GM23338 (cell line): ENCODE results near the gene FAM25A. TPM values are rescaled to one million over a fixed set of nuclear protein-coding genes. Genes with fewer than 3 reads are reported as not detected.

ENCODE experiments used
- ATAC-seq: fragments of 200-7000 bp; cut with Tn5 transposase; 3 replicates; pipeline ENCODE4 v1.9.1; 2020
- DNase-seq: peaks from one replicate; pipeline ENCODE4 v3.0.0-alpha.2; 2015; ENCODE audit warnings: low spot score
- H2AFZ ChIP-seq: fragments of 200-600 bp; sonication (generic); 2 replicates; pipeline ENCODE4 v1.8.0; 2016; ENCODE audit warnings: antibody characterized with exemption, mild to moderate bottlenecking, moderate library complexity
- H3F3A ChIP-seq: fragments of 200-600 bp; sonication (generic); replicated peaks from 2 replicates; pipeline ENCODE4 v1.8.0; 2017; ENCODE audit warnings: antibody characterized with exemption, mixed run types, low read depth
- H3K27ac ChIP-seq: fragments of 200-600 bp; sonication (generic); 2 replicates; pipeline ENCODE4 v1.6.1; 2016; ENCODE audit warnings: low read depth
- H3K27me3 ChIP-seq: fragments of 200-600 bp; sonication (generic); 2 replicates; pipeline ENCODE4 v1.8.0; 2016; ENCODE audit warnings: mild to moderate bottlenecking, mixed run types, moderate library complexity; ENCODE audit not compliant: insufficient read depth
- H3K36me3 ChIP-seq: fragments of 200-600 bp; sonication (generic); 2 replicates; pipeline ENCODE4 v1.8.0; 2016; ENCODE audit warnings: mild to moderate bottlenecking; ENCODE audit not compliant: insufficient read depth
- H3K4me1 ChIP-seq: fragments of 200-600 bp; sonication (generic); 2 replicates; pipeline ENCODE4 v1.8.0; 2016; ENCODE audit warnings: mild to moderate bottlenecking, moderate library complexity; ENCODE audit not compliant: insufficient read depth
- H3K4me2 ChIP-seq: fragments of 200-600 bp; sonication (generic); 2 replicates; pipeline ENCODE4 v1.7.1; 2017; ENCODE audit warnings: mixed run types
- H3K4me3 ChIP-seq: fragments of 200-600 bp; sonication (generic); 2 replicates; pipeline ENCODE4 v1.6.1; 2016; ENCODE audit warnings: mixed run types
- H3K79me2 ChIP-seq: fragments of 200-600 bp; sonication (generic); replicated peaks from 2 replicates; pipeline ENCODE4 v1.8.0; 2017; ENCODE audit warnings: mild to moderate bottlenecking; ENCODE audit not compliant: insufficient read depth
- H3K9me2 ChIP-seq: fragments of 200-600 bp; sonication (generic); 2 replicates; pipeline ENCODE4 v1.8.0; 2017; ENCODE audit not compliant: insufficient read depth
- H4K20me1 ChIP-seq: fragments of 200-600 bp; sonication (generic); replicated peaks from 2 replicates; pipeline ENCODE4 v1.8.0; 2017; ENCODE audit warnings: mild to moderate bottlenecking; ENCODE audit not compliant: insufficient read depth
- H3K27ac Mint-ChIP-seq: 2 replicates; pipeline ENCODE4 v1.8.0; 2020; ENCODE audit warnings: inconsistent platforms, mild to moderate bottlenecking, moderate library complexity, mixed read lengths
- H3K27me3 Mint-ChIP-seq: 3 replicates; pipeline ENCODE4 v1.8.0; 2022; ENCODE audit warnings: low read depth, mild to moderate bottlenecking, moderate library complexity, mixed read lengths, inconsistent platforms; ENCODE audit not compliant: insufficient read depth, poor library complexity
- H3K36me3 Mint-ChIP-seq: 3 replicates; pipeline ENCODE4 v1.8.0; 2021; ENCODE audit warnings: low read depth, mild to moderate bottlenecking, inconsistent platforms, moderate library complexity, mixed read lengths
- H3K4me1 Mint-ChIP-seq: 3 replicates; pipeline ENCODE4 v1.8.0; 2020; ENCODE audit warnings: mild to moderate bottlenecking, inconsistent platforms, mixed read lengths
- H3K4me3 Mint-ChIP-seq: 3 replicates; pipeline ENCODE4 v1.8.0; 2021; ENCODE audit warnings: moderate library complexity, mild to moderate bottlenecking, inconsistent platforms, mixed read lengths
- H3K9me3 Mint-ChIP-seq: 3 replicates; pipeline ENCODE4 v1.8.0; 2020; ENCODE audit warnings: moderate library complexity, mild to moderate bottlenecking, inconsistent platforms, mixed read lengths
- CREB1 ChIP-seq: fragments of 250-450 bp; sonication (Bioruptor Pico); IDR thresholded peaks from 2 replicates; pipeline ENCODE4 v1.5.0; 2020; ENCODE audit warnings: low read depth, mild to moderate bottlenecking, moderate library complexity
- EZH2 ChIP-seq: fragments of 200-600 bp; sonication (generic); IDR thresholded peaks from one replicate; pipeline ENCODE4 v1.8.0; 2017; ENCODE audit warnings: antibody characterized with exemption, mild to moderate bottlenecking, low read depth; ENCODE audit not compliant: unreplicated experiment
- EZH2phosphoT487 ChIP-seq: fragments of 200-600 bp; sonication (generic); IDR thresholded peaks from one replicate; pipeline ENCODE4 v1.8.1; 2018; ENCODE audit warnings: antibody characterized with exemption; ENCODE audit not compliant: unreplicated experiment
- JUNB ChIP-seq: IDR thresholded peaks from one replicate; pipeline ENCODE4 v1.6.1; 2016; ENCODE audit warnings: antibody characterized with exemption; ENCODE audit not compliant: unreplicated experiment
- NANOG ChIP-seq: IDR thresholded peaks from 2 replicates; pipeline ENCODE4 v1.6.1; 2016; ENCODE audit warnings: antibody characterized with exemption, borderline replicate concordance
- POLR2AphosphoS5 ChIP-seq: IDR thresholded peaks from 2 replicates; pipeline ENCODE4 v1.6.1; 2016; ENCODE audit warnings: antibody characterized with exemption, low read depth
- STAT1 ChIP-seq: IDR thresholded peaks from one replicate; pipeline ENCODE4 v1.6.1; 2016; ENCODE audit warnings: antibody characterized with exemption; ENCODE audit not compliant: unreplicated experiment
- ZNF114 ChIP-seq: fragments of 250-450 bp; sonication (Bioruptor Pico); IDR thresholded peaks from 2 replicates; pipeline ENCODE4 v1.5.0; 2020; ENCODE audit warnings: mild to moderate bottlenecking, moderate library complexity
- ZNF331 ChIP-seq: fragments of 250-450 bp; sonication (Bioruptor Pico); IDR thresholded peaks from 2 replicates; pipeline ENCODE4 v1.5.0; 2020; ENCODE audit warnings: low read depth, mild to moderate bottlenecking, moderate library complexity
- polyA plus RNA-seq: library from polyadenylated mRNA; unstranded; fragments of >200 nt; fragmentation: Nextera tagmentation; extraction: Ambion mirVana; gene quantifications from 2 replicates; pipeline ENCODE4 v1.2.1, GENCODE V29; 2016
- total RNA-seq: library from RNA; depleted of rRNA; stranded (reverse); fragments of >200 nt; shearing (Covaris generic); gene quantifications from 2 replicates; pipeline ENCODE4 v1.2.3, GENCODE V29; 2014
- TF ChIP-seq, protein P1 (sequence below): IDR thresholded peaks from 2 replicates; pipeline ENCODE4 v1.6.1; 2016; ENCODE audit warnings: antibody characterized with exemption
- TF ChIP-seq, protein P2 (sequence below): IDR thresholded peaks from one replicate; pipeline ENCODE4 v1.6.1; 2018; ENCODE audit warnings: antibody characterized with exemption; ENCODE audit not compliant: unreplicated experiment
- TF ChIP-seq, protein P3 (sequence below): fragments of 250-450 bp; sonication (Bioruptor Pico); IDR thresholded peaks from 2 replicates; pipeline ENCODE4 v1.5.0; 2020; ENCODE audit warnings: mild to moderate bottlenecking, moderate library complexity
- TF ChIP-seq, protein P4 (sequence below), 2 experiments: fragments of 200-600 bp in 1 of 2; sonication (generic) in 1 of 2; conservative IDR thresholded peaks; 2 replicates each; pipeline versions ENCODE4 v1.5.1 to v1.6.1; 2016 to 2017; ENCODE audit warnings: antibody characterized with exemption in 2 of 2, low read depth in 2 of 2, mild to moderate bottlenecking in 2 of 2, moderate library complexity in 1 of 2

FAM25A gene
- total and polyA plus RNA-seq, 2 experiments from 2014 or later: not detected

- Mint-ChIP-seq H3K27ac (no peak overlapping the region), H3K4me1 (peaks cover 18% of the 10 kb centered on the region), H3K4me3 (no peak overlapping the region), H3K27me3 (peaks cover 2% of the 10 kb centered on the region), H3K9me3 (no peaks in the 10 kb centered on the region), H3K36me3 (no peaks in the 10 kb centered on the region)
- TF ChIP-seq EZH2phosphoT487 (no peak), POLR2AphosphoS5 (no peak), JUNB (no peak), ZNF331 (CRISPR knock-in tag) (no peak), EZH2 (no peak), STAT1 (no peak), NANOG (no peak), ZNF114 (CRISPR knock-in tag) (no peak), CREB1 (CRISPR knock-in tag) (no peak)
- TF ChIP-seq, protein P1, sequence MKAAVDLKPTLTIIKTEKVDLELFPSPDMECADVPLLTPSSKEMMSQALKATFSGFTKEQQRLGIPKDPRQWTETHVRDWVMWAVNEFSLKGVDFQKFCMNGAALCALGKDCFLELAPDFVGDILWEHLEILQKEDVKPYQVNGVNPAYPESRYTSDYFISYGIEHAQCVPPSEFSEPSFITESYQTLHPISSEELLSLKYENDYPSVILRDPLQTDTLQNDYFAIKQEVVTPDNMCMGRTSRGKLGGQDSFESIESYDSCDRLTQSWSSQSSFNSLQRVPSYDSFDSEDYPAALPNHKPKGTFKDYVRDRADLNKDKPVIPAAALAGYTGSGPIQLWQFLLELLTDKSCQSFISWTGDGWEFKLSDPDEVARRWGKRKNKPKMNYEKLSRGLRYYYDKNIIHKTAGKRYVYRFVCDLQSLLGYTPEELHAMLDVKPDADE: no peak
- TF ChIP-seq, protein P2, sequence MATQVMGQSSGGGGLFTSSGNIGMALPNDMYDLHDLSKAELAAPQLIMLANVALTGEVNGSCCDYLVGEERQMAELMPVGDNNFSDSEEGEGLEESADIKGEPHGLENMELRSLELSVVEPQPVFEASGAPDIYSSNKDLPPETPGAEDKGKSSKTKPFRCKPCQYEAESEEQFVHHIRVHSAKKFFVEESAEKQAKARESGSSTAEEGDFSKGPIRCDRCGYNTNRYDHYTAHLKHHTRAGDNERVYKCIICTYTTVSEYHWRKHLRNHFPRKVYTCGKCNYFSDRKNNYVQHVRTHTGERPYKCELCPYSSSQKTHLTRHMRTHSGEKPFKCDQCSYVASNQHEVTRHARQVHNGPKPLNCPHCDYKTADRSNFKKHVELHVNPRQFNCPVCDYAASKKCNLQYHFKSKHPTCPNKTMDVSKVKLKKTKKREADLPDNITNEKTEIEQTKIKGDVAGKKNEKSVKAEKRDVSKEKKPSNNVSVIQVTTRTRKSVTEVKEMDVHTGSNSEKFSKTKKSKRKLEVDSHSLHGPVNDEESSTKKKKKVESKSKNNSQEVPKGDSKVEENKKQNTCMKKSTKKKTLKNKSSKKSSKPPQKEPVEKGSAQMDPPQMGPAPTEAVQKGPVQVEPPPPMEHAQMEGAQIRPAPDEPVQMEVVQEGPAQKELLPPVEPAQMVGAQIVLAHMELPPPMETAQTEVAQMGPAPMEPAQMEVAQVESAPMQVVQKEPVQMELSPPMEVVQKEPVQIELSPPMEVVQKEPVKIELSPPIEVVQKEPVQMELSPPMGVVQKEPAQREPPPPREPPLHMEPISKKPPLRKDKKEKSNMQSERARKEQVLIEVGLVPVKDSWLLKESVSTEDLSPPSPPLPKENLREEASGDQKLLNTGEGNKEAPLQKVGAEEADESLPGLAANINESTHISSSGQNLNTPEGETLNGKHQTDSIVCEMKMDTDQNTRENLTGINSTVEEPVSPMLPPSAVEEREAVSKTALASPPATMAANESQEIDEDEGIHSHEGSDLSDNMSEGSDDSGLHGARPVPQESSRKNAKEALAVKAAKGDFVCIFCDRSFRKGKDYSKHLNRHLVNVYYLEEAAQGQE: no peak
- TF ChIP-seq, protein P3, sequence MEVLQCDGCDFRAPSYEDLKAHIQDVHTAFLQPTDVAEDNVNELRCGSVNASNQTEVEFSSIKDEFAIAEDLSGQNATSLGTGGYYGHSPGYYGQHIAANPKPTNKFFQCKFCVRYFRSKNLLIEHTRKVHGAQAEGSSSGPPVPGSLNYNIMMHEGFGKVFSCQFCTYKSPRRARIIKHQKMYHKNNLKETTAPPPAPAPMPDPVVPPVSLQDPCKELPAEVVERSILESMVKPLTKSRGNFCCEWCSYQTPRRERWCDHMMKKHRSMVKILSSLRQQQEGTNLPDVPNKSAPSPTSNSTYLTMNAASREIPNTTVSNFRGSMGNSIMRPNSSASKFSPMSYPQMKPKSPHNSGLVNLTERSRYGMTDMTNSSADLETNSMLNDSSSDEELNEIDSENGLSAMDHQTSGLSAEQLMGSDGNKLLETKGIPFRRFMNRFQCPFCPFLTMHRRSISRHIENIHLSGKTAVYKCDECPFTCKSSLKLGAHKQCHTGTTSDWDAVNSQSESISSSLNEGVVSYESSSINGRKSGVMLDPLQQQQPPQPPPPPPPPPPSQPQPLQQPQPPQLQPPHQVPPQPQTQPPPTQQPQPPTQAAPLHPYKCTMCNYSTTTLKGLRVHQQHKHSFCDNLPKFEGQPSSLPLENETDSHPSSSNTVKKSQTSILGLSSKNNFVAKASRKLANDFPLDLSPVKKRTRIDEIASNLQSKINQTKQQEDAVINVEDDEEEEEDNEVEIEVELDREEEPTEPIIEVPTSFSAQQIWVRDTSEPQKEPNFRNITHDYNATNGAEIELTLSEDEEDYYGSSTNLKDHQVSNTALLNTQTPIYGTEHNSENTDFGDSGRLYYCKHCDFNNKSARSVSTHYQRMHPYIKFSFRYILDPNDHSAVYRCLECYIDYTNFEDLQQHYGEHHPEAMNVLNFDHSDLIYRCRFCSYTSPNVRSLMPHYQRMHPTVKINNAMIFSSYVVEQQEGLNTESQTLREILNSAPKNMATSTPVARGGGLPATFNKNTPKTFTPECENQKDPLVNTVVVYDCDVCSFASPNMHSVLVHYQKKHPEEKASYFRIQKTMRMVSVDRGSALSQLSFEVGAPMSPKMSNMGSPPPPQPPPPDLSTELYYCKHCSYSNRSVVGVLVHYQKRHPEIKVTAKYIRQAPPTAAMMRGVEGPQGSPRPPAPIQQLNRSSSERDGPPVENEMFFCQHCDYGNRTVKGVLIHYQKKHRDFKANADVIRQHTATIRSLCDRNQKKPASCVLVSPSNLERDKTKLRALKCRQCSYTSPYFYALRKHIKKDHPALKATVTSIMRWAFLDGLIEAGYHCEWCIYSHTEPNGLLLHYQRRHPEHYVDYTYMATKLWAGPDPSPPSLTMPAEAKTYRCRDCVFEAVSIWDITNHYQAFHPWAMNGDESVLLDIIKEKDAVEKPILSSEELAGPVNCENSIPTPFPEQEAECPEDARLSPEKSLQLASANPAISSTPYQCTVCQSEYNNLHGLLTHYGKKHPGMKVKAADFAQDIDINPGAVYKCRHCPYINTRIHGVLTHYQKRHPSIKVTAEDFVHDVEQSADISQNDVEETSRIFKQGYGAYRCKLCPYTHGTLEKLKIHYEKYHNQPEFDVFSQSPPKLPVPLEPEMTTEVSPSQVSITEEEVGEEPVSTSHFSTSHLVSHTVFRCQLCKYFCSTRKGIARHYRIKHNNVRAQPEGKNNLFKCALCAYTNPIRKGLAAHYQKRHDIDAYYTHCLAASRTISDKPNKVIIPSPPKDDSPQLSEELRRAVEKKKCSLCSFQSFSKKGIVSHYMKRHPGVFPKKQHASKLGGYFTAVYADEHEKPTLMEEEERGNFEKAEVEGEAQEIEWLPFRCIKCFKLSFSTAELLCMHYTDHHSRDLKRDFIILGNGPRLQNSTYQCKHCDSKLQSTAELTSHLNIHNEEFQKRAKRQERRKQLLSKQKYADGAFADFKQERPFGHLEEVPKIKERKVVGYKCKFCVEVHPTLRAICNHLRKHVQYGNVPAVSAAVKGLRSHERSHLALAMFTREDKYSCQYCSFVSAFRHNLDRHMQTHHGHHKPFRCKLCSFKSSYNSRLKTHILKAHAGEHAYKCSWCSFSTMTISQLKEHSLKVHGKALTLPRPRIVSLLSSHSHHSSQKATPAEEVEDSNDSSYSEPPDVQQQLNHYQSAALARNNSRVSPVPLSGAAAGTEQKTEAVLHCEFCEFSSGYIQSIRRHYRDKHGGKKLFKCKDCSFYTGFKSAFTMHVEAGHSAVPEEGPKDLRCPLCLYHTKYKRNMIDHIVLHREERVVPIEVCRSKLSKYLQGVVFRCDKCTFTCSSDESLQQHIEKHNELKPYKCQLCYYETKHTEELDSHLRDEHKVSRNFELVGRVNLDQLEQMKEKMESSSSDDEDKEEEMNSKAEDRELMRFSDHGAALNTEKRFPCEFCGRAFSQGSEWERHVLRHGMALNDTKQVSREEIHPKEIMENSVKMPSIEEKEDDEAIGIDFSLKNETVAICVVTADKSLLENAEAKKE (CRISPR knock-in tag): no peak
- TF ChIP-seq, protein P4, sequence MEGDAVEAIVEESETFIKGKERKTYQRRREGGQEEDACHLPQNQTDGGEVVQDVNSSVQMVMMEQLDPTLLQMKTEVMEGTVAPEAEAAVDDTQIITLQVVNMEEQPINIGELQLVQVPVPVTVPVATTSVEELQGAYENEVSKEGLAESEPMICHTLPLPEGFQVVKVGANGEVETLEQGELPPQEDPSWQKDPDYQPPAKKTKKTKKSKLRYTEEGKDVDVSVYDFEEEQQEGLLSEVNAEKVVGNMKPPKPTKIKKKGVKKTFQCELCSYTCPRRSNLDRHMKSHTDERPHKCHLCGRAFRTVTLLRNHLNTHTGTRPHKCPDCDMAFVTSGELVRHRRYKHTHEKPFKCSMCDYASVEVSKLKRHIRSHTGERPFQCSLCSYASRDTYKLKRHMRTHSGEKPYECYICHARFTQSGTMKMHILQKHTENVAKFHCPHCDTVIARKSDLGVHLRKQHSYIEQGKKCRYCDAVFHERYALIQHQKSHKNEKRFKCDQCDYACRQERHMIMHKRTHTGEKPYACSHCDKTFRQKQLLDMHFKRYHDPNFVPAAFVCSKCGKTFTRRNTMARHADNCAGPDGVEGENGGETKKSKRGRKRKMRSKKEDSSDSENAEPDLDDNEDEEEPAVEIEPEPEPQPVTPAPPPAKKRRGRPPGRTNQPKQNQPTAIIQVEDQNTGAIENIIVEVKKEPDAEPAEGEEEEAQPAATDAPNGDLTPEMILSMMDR (conservative IDR thresholded peaks at IDR 0.05; ENCODE audit: low read depth in 2 of 2): no peak
- Histone ChIP-seq H3K27me3 (no peaks in the 10 kb centered on the region), H3K79me2 (no peaks in the 10 kb centered on the region), H3F3A (no peaks in the 10 kb centered on the region), H3K4me1 (0 out of 2 replicates have a peak, but pooled peaks cover 11% of the 10 kb centered on the region), H4K20me1 (no peaks in the 10 kb centered on the region), H3K9me2 (no peaks in the 10 kb centered on the region), H2AFZ (no peak overlapping the region), H3K4me2 (no peak overlapping the region), H3K27ac (no peak overlapping the region), H3K4me3 (no peak overlapping the region), H3K36me3 (no peaks in the 10 kb centered on the region)
- DNase-seq (no peak), ATAC-seq (no peak)
Measured at GRCh38 chr10:86981716-86982115, 38.4 kb upstream of the FAM25A start.
